ENCODE measurements around the gene KDELR1. TPM values are rescaled to one million over a fixed set of nuclear protein-coding genes. Genes with fewer than 3 reads are reported as not detected.
A peak's percentile ranks its signal among the peaks of the same experiment; 100 is the strongest.

Gene KDELR1
- total and polyA plus RNA-seq, 2 of the 13 experiments (the other 11 are each of a cell fraction or from before 2014, with no cell fraction given), result 134 to 185 TPM

DNA sequence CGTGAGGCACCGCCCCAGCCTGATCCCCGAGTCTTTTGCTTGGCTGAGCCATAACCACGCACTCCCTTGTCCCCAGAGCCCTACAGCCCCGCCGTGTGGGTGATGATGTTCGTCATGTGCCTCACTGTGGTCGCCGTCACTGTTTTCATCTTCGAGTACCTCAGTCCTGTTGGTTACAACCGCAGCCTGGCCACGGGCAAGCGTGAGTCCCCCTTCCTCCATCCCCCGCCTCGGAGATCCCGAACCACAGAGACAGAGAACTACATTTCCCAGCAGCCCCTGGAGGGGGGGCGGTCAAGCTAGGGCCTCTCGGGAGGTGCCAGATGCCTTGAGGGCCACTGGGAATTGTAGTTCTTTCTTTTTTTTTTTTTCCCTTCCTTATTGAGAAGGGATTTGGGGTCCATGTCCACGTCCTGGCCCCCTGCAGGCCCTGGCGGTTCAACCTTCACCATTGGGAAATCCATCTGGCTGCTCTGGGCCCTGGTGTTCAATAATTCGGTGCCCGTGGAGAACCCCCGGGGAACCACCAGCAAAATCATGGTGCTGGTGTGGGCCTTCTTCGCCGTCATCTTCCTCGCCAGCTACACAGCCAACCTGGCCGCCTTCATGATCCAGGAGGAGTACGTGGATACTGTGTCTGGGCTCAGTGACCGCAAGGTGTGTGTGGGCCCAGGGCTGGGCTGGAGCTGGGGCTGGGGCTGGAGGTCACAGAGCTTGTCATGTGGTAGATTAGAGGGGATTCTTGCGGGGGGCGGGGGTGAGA, 28.0 kb upstream of the KDELR1 start (continued):
- TF ChIP-seq, protein P1, sequence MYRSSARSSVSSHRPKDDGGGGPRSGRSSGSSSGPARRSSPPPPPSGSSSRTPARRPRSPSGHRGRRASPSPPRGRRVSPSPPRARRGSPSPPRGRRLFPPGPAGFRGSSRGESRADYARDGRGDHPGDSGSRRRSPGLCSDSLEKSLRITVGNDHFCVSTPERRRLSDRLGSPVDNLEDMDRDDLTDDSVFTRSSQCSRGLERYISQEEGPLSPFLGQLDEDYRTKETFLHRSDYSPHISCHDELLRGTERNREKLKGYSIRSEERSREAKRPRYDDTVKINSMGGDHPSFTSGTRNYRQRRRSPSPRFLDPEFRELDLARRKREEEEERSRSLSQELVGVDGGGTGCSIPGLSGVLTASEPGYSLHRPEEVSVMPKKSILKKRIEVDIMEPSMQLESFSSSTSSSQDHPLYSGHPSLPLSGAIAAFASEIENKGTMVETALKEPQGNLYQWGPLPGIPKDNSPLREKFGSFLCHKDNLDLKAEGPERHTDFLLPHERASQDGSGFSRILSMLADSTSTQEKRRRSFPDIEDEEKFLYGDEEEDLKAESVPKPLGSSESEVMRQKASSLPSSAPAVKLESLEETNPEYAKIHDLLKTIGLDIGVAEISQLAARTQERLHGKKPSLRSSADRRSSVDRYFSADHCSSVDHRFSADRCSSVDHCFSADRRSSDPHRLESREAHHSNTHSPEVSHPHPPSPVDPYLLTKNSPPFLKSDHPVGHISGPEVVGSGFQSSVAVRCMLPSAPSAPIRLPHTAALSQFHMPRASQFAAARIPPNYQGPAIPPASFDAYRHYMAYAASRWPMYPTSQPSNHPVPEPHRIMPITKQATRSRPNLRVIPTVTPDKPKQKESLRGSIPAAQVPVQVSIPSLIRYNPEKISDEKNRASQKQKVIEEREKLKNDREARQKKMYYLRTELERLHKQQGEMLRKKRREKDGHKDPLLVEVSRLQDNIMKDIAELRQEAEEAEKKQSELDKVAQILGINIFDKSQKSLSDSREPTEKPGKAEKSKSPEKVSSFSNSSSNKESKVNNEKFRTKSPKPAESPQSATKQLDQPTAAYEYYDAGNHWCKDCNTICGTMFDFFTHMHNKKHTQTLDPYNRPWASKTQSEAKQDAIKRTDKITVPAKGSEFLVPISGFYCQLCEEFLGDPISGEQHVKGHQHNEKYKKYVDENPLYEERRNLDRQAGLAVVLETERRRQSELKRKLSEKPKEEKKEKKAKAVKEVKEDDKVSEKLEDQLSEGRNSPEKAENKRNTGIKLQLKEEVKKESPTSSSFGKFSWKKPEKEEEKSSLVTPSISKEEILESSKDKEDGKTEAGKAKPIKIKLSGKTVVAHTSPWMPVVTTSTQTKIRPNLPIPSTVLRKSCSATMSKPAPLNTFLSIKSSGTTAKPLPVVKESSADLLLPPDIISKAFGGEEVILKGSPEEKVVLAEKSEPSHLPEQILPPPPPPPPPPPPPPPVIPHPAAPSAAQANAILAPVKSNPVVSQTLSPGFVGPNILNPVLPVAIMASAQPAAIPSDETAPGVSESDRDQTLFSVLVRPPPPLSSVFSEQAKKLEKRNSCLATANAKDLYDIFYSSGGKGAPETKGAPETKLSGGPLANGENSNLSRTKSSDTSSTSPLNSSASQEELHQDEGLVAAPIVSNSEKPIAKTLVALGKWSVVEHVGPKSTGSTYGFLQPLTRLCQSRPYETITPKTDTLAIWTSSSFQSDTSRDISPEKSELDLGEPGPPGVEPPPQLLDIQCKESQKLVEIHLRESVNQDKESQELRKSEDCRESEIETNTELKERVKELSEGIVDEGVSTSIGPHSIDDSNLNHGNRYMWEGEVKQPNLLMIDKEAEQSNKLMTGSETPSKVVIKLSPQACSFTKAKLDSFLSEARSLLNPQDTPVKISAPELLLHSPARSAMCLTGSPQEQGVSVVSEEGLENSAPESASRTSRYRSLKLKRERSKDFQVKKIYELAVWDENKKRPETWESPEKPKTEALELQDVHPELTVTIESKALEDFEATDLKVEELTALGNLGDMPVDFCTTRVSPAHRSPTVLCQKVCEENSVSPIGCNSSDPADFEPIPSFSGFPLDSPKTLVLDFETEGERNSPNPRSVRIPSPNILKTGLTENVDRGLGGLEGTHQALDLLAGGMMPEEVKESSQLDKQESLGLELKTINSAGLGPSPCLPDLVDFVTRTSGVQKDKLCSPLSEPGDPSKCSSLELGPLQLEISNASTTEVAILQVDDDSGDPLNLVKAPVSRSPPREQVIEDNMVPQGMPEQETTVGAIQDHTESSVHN (CRISPR knock-in tag; IDR thresholded peaks at IDR 0.05), result no peak
- no peak for TF ChIP-seq NFE2 (CRISPR knock-in tag; IDR thresholded peaks at IDR 0.05)
- TF ChIP-seq SALL2 (CRISPR knock-in tag; IDR thresholded peaks at IDR 0.05), result no peak
- TF ChIP-seq ZFYVE20 (CRISPR knock-in tag; IDR thresholded peaks at IDR 0.05; ENCODE audit: borderline replicate concordance, low read depth), result no peak
- no peak for TF ChIP-seq ZFAT (CRISPR knock-in tag; conservative IDR thresholded peaks at IDR 0.05)
- TF ChIP-seq, protein P2, sequence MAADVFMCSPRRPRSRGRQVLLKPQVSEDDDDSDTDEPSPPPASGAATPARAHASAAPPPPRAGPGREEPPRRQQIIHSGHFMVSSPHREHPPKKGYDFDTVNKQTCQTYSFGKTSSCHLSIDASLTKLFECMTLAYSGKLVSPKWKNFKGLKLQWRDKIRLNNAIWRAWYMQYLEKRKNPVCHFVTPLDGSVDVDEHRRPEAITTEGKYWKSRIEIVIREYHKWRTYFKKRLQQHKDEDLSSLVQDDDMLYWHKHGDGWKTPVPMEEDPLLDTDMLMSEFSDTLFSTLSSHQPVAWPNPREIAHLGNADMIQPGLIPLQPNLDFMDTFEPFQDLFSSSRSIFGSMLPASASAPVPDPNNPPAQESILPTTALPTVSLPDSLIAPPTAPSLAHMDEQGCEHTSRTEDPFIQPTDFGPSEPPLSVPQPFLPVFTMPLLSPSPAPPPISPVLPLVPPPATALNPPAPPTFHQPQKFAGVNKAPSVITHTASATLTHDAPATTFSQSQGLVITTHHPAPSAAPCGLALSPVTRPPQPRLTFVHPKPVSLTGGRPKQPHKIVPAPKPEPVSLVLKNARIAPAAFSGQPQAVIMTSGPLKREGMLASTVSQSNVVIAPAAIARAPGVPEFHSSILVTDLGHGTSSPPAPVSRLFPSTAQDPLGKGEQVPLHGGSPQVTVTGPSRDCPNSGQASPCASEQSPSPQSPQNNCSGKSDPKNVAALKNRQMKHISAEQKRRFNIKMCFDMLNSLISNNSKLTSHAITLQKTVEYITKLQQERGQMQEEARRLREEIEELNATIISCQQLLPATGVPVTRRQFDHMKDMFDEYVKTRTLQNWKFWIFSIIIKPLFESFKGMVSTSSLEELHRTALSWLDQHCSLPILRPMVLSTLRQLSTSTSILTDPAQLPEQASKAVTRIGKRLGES (CRISPR knock-in tag; IDR thresholded peaks at IDR 0.05; ENCODE audit: borderline replicate concordance), result no peak
- TF ChIP-seq, protein P3, sequence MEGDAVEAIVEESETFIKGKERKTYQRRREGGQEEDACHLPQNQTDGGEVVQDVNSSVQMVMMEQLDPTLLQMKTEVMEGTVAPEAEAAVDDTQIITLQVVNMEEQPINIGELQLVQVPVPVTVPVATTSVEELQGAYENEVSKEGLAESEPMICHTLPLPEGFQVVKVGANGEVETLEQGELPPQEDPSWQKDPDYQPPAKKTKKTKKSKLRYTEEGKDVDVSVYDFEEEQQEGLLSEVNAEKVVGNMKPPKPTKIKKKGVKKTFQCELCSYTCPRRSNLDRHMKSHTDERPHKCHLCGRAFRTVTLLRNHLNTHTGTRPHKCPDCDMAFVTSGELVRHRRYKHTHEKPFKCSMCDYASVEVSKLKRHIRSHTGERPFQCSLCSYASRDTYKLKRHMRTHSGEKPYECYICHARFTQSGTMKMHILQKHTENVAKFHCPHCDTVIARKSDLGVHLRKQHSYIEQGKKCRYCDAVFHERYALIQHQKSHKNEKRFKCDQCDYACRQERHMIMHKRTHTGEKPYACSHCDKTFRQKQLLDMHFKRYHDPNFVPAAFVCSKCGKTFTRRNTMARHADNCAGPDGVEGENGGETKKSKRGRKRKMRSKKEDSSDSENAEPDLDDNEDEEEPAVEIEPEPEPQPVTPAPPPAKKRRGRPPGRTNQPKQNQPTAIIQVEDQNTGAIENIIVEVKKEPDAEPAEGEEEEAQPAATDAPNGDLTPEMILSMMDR (CRISPR knock-in tag; IDR thresholded peaks at IDR 0.05), result no peak
- no peak for TF ChIP-seq CHD2 (IDR thresholded peaks at IDR 0.05; ENCODE audit: low read depth, low read length)
- TF ChIP-seq ZNF3 (CRISPR knock-in tag; IDR thresholded peaks at IDR 0.05), result no peak
- peak; percentile 91 for TF ChIP-seq HCFC1 (IDR thresholded peaks at IDR 0.05; ENCODE audit: low read depth, low read length)
- no peak for TF ChIP-seq TEAD3 (CRISPR knock-in tag; optimal IDR thresholded peaks at IDR 0.05; ENCODE audit: borderline replicate concordance)
- no peak for TF ChIP-seq ZNF451 (CRISPR knock-in tag; IDR thresholded peaks at IDR 0.05)
- TF ChIP-seq SRY (CRISPR knock-in tag; IDR thresholded peaks at IDR 0.05), result no peak
- TF ChIP-seq CEBPB (IDR thresholded peaks at IDR 0.05; ENCODE audit: borderline replicate concordance, low read depth, low read length), result no peak
- TF ChIP-seq RBFOX2 (IDR thresholded peaks at IDR 0.05; ENCODE audit: low read depth, low read length), result no peak
- TF ChIP-seq ZFP36L1 (CRISPR knock-in tag; IDR thresholded peaks at IDR 0.05), result no peak
- TF ChIP-seq SUZ12 (IDR thresholded peaks at IDR 0.05; ENCODE audit: low read depth, low read length), result peak; percentile 87
- TF ChIP-seq SP140L (CRISPR knock-in tag; IDR thresholded peaks at IDR 0.05; ENCODE audit: borderline replicate concordance), result no peak

Data from HepG2 (cell line).